Measurements from ENCODE around the gene SEZ6. TPM values are rescaled to one million over a fixed set of nuclear protein-coding genes. Genes with fewer than 3 reads are reported as not detected.

SEZ6 gene
- total RNA-seq, 1 experiment from 2014 or later = not detected

DNA sequence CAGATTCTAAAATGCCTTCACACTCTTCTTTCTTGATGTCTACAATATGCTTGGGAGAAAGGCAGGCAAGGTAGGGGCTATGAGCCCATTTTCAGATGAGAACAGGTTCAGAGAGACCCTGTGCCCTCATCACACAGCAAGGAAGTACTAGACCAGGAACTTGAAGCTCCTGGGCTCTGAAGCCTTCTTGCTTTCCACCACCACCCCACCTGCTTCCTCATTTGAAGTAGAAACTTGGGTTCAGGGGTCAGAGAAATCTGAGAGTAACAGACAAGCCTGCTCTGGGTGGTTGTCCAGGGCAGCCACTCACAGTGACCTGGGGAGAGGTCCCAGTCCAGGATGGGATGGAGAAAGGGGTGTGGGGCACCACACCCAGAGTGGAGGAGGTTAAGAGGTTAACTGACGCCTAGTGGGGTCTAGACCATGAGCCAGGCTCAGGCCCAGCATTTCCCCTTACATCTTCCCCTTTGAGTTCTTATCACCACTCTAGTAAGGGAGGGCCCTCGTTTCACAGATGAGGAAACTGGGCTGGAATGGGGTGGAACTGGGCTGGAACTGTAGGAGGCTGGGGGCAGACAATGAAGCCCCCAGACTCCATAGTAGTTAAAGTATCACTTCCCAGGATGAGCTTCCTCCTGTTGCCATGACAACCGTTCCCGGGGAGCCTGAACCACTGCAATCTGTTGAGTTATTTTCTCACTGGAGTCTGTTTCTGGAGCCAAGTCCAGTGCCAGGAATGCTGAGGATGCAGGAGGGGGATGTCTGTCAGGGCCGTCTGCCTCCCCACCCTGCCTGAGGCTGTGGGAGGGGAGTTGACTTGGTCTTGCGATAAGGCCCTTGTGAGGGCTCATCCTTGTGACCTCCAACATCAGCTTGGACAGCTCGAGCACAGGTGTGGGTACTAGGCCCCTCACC, 38.4 kb downstream of the SEZ6 start:
- no TSS peak for BruUV-seq (replicated peaks)
- Histone ChIP-seq H3K4me1 (replicated peaks; ENCODE audit: insufficient read depth) (peaks cover 11% of the 10 kb centered on the region; the same call in 1 of the 2 replicates), H4K20me1 (ENCODE audit: insufficient read depth) (no peaks in the 10 kb centered on the region), H3K9me3 (ENCODE audit: insufficient read depth, low read depth) (no peaks in the 10 kb centered on the region), H3K79me2 (ENCODE audit: low read depth) (no peaks in the 10 kb centered on the region), H3K9me2 (ENCODE audit: insufficient read depth) (no peaks in the 10 kb centered on the region), H3K4me2 (no peak overlapping the region), H3K27ac (no peak overlapping the region), H3F3A (ENCODE audit: insufficient read depth, low read depth) (peaks cover 5% of the 10 kb centered on the region; the same call in 1 of the 2 replicates), H3K27me3 (ENCODE audit: insufficient read depth, low read depth) (no peaks in the 10 kb centered on the region), H3K36me3 (ENCODE audit: low read depth) (no peaks in the 10 kb centered on the region), H2AFZ (no peak overlapping the region), H3K4me3 (no peak overlapping the region)
- ChIA-PET CTCF (interaction anchor here (1.3 kb wide), 1 partner anchor 149 kb away, joined by 3 read pairs; no protein-coding TSS in a partner anchor), POLR2A (ENCODE audit: unreplicated experiment) (no interaction called here)
- DNase-seq = no peak
- intact Hi-C loops (cut with micrococcal nuclease; ENCODE audit: unreplicated experiment) = loop anchor here (5.0 kb wide), 1 partner anchor 400 kb away; no protein-coding TSS in a partner anchor
- no peak for TF ChIP-seq EZH2 (IDR thresholded peaks at IDR 0.05; ENCODE audit: low read depth)
- TF ChIP-seq, protein P1, sequence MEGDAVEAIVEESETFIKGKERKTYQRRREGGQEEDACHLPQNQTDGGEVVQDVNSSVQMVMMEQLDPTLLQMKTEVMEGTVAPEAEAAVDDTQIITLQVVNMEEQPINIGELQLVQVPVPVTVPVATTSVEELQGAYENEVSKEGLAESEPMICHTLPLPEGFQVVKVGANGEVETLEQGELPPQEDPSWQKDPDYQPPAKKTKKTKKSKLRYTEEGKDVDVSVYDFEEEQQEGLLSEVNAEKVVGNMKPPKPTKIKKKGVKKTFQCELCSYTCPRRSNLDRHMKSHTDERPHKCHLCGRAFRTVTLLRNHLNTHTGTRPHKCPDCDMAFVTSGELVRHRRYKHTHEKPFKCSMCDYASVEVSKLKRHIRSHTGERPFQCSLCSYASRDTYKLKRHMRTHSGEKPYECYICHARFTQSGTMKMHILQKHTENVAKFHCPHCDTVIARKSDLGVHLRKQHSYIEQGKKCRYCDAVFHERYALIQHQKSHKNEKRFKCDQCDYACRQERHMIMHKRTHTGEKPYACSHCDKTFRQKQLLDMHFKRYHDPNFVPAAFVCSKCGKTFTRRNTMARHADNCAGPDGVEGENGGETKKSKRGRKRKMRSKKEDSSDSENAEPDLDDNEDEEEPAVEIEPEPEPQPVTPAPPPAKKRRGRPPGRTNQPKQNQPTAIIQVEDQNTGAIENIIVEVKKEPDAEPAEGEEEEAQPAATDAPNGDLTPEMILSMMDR (conservative IDR thresholded peaks at IDR 0.05) = no peak

DNA sequence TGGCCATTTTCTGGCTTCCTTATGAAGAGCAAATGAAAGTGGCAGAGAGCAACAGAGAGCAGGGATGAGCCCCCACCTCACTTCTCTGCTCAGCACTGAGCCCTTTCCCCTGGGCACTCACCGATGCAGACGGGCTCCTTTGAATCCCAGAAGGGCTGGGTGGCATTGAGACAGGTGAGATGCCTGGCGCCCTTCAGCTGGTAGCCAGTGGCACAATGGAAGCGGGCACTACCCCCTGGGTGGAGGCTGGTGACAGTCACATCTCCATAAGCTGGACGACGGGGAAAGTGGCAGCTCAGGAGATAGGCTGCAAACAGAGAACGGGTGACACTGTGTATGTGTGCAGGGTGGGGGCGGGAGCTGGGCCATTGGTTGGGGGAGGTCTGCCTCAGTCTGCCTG, 42.0 kb downstream of the SEZ6 start:
- intact Hi-C loops (cut with micrococcal nuclease; ENCODE audit: unreplicated experiment) = loop anchor here (2.0 kb wide), 1 partner anchor 145 kb away; no protein-coding TSS in a partner anchor
- ChIA-PET CTCF (interaction anchor here (0.6 kb wide), 2 partner anchors 294 to 486 kb away, joined by 3 to 5 read pairs; no protein-coding TSS in a partner anchor), POLR2A (ENCODE audit: unreplicated experiment) (no interaction called here)
- no peaks in the 10 kb centered on the region for H4K20me1 ChIP-seq (ENCODE audit: insufficient read depth)
- no peaks in the 10 kb centered on the region for H3K9me2 ChIP-seq (ENCODE audit: insufficient read depth)
- H2AFZ ChIP-seq = no peak overlapping the region
- H3K4me2 ChIP-seq = no peak overlapping the region
- TF ChIP-seq EZH2 (IDR thresholded peaks at IDR 0.05; ENCODE audit: low read depth) = no peak
- TF ChIP-seq, protein P1 (conservative IDR thresholded peaks at IDR 0.05) = no peak
- no TSS peak for BruUV-seq (replicated peaks)
- H3K4me1 ChIP-seq (replicated peaks; ENCODE audit: insufficient read depth) = peaks cover 7% of the 10 kb centered on the region; the same call in 1 of the 2 replicates
- no peak for DNase-seq
- no peaks in the 10 kb centered on the region for H3K27me3 ChIP-seq (ENCODE audit: insufficient read depth, low read depth)
- H3K79me2 ChIP-seq (ENCODE audit: low read depth) = no peaks in the 10 kb centered on the region
- H3K9me3 ChIP-seq (ENCODE audit: insufficient read depth, low read depth) = no peaks in the 10 kb centered on the region
- no peaks in the 10 kb centered on the region for H3K36me3 ChIP-seq (ENCODE audit: low read depth)
- peaks cover 5% of the 10 kb centered on the region; the same call in 1 of the 2 replicates for H3F3A ChIP-seq (ENCODE audit: insufficient read depth, low read depth)
- H3K27ac ChIP-seq = no peak overlapping the region
- no peak overlapping the region for H3K4me3 ChIP-seq

DNA sequence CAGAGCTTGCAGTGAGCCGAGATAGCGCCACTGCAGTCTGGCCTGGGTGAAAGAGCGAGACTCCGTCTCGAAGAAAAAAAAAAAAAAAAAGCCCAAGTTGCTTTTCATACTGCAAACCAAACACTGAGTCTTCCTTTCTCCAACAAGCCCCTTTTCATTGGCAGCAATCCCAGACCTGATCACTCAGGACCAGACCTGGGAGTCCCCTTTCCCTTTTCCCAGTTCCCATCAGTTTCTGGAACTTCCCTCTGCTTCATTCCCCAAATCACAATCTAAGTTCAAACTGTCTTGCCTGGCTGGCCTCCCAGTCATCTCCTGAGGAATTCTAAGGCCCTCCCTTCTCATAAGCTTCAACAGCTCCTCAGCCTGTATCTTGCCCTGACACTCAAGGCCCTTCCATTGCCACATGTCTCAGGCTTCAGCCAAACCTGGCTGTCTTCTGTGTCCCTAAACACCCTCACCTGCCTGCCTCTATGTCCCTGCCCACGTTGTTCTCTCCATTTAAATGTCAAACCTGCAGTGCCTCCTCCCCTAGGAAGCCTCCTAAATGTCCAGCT, 42.7 kb downstream of the SEZ6 start:
- no peaks in the 10 kb centered on the region for H3K9me3 ChIP-seq (ENCODE audit: insufficient read depth, low read depth)
- H3K4me1 ChIP-seq (replicated peaks; ENCODE audit: insufficient read depth) = no peaks in the 10 kb centered on the region
- no peak for TF ChIP-seq EZH2 (IDR thresholded peaks at IDR 0.05; ENCODE audit: low read depth)
- TF ChIP-seq, protein P1 (conservative IDR thresholded peaks at IDR 0.05) = no peak
- no peaks in the 10 kb centered on the region for H4K20me1 ChIP-seq (ENCODE audit: insufficient read depth)
- ChIA-PET CTCF (interaction anchor here (0.5 kb wide), 1 partner anchor 207 kb away, joined by 3 read pairs; no protein-coding TSS in a partner anchor), POLR2A (ENCODE audit: unreplicated experiment) (interaction anchor here (0.6 kb wide), 1 partner anchor 10 kb away, joined by 5 read pairs; no protein-coding TSS in a partner anchor)
- intact Hi-C loops (cut with micrococcal nuclease; ENCODE audit: unreplicated experiment) = no loop called here
- H3K27ac ChIP-seq = no peak overlapping the region
- H3K27me3 ChIP-seq (ENCODE audit: insufficient read depth, low read depth) = no peaks in the 10 kb centered on the region
- DNase-seq = no peak
- no peak overlapping the region for H3K4me2 ChIP-seq
- no peaks in the 10 kb centered on the region for H3K36me3 ChIP-seq (ENCODE audit: low read depth)
- H3K9me2 ChIP-seq (ENCODE audit: insufficient read depth) = no peaks in the 10 kb centered on the region
- no TSS peak for BruUV-seq (replicated peaks)
- H3F3A ChIP-seq (ENCODE audit: insufficient read depth, low read depth) = peaks cover 5% of the 10 kb centered on the region; the same call in 1 of the 2 replicates
- no peaks in the 10 kb centered on the region for H3K79me2 ChIP-seq (ENCODE audit: low read depth)
- no peak overlapping the region for H2AFZ ChIP-seq
- H3K4me3 ChIP-seq = no peak overlapping the region

All from PC-9 (cell line).